Uterus (tissue), 2 donors: Measurements from ENCODE around the gene CUL5.

Source experiments
- CTCF ChIP-seq, 4 experiments: fragments of 200-600 bp in 2 of 4; fragments of 450-650 bp in 2 of 4; sonication (generic) in 2 of 4; IDR thresholded peaks; one replicate each; pipeline ENCODE4 v1.5.1; 2016 to 2019; ENCODE audit warnings: antibody characterized with exemption in 4 of 4, mild to moderate bottlenecking in 2 of 4, moderate library complexity in 1 of 4
- POLR2A ChIP-seq, 2 donors: fragments of 450-650 bp; IDR thresholded peaks; one replicate each; pipeline ENCODE4 v1.6.1; 2016; ENCODE audit warnings: antibody characterized with exemption in 2 of 2, mild to moderate bottlenecking in 1 of 2, moderate library complexity in 1 of 2

- TF ChIP-seq CTCF (IDR thresholded peaks at IDR 0.05) = no peak
- no peak for TF ChIP-seq POLR2A (IDR thresholded peaks at IDR 0.05)
These were observed 138.5 kb downstream of the CUL5 start for GRCh38 chr11:108147150-108147549.
